ENCODE measurements around the gene UBE2U.

DNA sequence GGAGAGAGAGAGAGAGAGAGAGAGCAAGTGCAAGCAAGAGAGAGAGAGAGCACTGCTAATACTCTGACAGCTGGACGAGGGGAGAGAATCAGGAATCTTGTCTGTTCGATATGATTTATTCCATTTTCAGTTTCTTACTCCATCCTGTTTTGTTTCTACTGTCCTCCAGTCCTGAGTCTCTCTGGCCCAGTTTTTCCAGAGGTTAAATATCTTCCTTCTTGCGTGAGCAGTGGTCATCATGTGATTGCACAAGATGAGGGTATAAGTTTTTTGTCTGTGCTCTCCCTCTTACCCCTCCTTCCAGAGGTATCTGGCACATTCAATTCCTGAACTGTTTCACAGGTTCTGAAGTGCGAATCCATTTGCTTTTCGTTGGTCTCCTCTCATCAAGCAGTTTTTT, 16.8 kb downstream of the UBE2U start:
- TF ChIP-seq CTCF (IDR thresholded peaks at IDR 0.05) (no peak), POLR2A (IDR thresholded peaks at IDR 0.05) (no peak)

Measured in adrenal gland (tissue), 5 donors.